NCI-H2227 (cell line): Measurements from ENCODE around the gene ATF7IP2.
A peak's percentile ranks its signal among the peaks of the same experiment; 100 is the strongest.
"Not testable (repeated sequence)": the region's sequence is repeated elsewhere in the genome, so short reads cannot be mapped to it uniquely, and the experiment has no call there.

Source experiments
- DNase-seq: peaks from one replicate; lab custom pipeline; 2025; ENCODE audit not compliant: unreplicated experiment; lab: John Stamatoyannopoulos, UW

The ATF7IP2 gene

DNA sequence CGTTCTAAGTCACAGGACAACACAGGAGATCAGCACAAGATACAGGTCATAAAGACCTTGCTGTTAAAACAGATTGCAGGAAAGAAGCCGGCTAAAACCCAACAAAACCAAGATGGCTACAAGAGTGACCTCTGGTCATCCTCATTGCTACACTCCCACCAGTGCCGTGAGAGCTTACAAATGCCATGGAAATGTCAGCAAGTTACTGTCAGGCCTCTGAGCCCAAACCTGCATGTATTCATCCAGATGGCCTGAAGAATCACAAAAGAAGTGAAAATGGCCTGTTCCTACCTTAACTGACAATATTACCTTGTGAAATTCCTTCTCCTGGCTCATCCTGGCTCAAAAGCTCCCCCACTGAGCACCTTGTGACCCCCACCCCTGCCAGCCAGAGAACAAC lies 119.4 kb downstream of the ATF7IP2 start:
- DNase-seq: not testable (repeated sequence)

GRCh38 chr16:10509534-10510025 lies 123.7 kb downstream of the ATF7IP2 start:
- DNase-seq: peak; percentile 85

DNA sequence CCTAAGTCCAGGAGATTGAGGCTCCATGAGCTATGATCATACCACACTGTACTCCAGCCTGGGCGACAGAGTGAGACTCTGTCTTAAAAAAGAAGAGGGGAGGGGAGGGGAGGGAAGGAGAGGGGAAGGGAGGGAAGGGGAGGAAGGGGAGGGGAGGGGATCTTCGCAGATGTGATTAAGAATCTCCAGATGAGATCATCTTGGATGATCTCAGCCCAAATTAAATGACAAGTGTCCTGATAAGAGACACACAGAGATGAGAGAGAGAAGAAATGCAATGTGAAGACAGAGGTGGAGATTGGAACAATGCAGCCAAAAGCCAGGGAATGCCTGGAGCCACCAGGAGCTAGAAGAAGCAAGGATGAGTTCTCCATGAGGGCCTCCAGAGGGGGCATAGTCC lies 124.4 kb downstream of the ATF7IP2 start:
- DNase-seq: no peak

- no peak for DNase-seq
Measured at GRCh38 chr16:10511829-10512228, 126.0 kb downstream of the ATF7IP2 start.

DNA sequence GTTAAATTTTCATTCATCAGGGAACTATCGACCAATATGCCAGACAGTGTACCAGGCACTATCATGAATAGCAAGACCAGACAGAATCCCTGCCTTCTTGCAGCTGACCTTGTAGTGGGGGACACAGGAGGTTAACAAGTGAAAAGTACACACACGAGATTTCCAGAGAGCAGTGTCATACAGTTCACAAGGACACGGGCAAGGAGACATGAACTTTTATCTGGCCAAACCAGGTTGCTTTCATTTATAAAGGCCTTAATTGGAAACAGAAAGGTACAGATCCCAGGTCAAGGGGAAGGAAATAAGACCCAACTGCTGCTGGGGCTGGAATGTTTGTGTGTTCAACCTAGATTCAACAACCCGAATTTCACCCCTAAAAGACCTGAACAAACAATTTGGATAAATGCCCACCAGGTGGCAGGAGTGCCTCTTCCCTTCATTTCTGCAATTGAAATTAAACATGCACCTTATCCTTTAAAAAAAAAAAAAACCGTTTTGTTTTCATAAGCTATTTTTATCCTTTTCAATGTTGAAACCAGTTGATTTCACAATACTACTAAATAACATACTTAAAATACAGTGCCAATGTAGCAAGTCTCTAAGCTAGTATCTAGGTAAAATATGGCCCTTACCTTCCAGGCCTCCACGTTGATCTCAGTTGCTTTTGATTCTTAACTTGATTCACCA lies 128.7 kb downstream of the ATF7IP2 start:
- DNase-seq: peak; percentile 31

DNA sequence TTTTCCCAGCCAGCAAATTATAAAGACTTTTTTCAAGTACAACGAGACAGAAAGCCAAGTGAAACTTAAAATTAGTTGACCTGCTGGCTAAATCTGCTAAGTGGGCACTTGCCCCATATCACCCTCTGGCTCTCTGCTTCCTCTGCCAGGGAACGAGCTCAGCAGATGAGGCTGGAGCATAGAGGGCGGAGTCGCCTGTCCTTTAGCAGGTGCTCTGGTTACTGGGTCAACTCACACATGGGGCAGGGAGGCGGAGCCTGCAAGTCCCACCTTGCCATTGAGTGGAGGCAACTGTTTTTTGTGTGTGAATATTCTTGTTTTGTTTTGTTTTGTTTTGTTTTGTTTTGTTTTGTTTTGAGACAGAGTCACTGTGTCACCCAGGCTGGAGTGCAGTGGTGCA lies 132.0 kb downstream of the ATF7IP2 start:
- DNase-seq: no peak

- DNase-seq: no peak
Measured at GRCh38 chr16:10518479-10519041, 132.7 kb downstream of the ATF7IP2 start.

GRCh38 chr16:10519297-10519696 lies 133.4 kb downstream of the ATF7IP2 start:
- DNase-seq: no peak

DNA sequence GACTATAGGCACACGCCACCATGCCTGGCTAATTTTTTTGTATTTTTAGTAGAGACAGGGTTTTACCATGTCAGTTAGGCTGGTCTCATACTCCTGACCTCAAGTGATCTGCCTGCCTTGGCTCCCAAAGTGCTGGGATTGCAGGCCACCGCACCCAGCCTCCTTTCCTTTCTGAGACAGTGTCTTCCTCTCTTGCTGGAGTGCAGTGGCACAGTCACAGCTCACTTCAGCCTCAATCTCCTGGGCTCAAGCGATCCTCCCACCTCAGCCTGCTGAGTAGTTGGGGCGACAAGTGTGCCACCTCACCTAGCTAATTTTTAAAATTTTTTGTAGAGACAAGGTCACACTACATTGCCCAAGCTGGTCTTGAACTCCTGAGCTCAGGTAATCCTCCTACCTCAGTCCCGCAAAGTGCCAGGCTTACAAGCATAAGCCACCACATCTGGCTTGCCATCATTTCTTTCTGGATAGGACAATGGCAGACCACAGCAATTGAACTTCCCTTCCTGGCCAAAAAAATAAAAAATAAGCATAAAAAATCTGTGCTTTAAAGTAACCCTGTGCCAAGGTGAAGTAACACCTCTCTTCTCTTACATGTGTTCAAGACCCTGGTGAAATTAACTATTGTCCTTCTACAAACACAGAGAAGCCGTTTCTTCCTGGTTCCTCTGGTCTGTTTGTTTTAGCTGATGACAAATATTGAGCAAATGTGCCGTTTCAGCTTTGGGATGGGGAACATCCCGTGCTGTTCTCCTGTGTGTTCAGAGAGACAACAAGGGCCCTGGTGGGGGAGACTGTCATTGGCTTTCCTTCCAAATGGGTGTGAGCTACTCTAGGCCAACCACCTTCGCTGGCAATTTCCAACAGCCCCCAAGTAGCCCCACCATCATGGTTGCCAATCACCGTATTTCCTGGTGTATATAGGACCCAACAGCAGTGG lies 134.3 kb downstream of the ATF7IP2 start:
- DNase-seq: no peak

DNA sequence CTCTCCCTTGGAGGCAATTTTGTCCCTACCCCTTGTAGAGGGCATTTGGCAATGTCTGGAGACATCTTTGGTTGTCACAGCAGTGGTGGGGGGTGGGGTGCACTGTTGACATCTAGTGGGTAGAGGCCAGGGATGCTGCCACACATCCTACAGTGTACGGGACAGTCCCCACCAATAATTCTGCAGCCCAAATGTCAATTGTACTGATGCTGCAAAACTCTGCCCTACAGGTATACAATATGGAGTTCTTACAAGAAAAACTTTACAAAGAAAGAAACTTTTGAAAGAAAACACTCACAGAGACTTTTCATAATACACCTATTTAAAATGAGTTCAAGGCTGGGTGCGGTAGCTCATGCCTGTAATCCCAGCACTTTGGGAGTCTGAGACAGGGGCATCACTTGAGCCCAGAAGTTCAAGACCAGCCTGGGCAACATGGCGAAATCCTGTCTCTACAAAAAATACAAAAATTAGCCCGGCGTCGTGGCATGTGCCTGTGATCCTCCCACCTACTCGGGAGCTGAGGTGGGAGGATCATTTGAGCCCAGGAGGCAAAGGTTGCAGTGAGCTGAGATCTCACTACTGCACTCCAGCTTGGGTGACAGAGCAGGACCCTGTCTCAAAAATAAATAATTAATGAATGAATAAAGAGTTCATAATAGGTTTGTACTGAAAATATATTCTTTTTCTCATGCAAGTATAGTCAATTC lies 135.2 kb downstream of the ATF7IP2 start:
- no peak for DNase-seq

DNA sequence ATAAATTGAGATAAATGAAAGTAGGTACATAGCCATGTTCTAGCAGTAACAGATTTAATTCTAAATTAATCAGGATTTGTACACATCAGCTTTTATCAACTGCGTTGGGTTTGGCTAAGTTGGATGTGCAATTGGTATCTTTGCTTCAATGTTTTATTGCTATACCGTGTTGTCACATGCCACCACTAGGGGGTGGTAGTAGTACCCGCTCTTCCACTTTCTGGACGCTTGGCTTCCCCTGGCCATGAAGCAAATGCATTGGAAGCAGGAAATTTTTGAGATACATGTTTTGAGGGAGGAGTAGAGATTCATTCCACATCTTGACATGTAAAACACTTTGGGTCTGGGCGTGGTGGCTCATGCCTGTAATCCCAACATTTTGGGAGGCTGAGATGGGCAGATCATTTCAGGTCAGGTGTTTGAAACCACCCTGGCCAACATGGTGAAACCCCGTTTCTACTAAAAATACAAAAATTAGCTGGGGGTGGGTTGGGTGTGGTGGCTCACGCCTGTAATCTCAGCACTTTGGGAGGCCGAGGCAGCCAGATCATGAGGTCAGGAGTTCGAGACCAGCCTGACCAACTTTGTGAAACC lies 135.9 kb downstream of the ATF7IP2 start:
- DNase-seq: peak; percentile 62

- no peak for DNase-seq
Measured at GRCh38 chr16:10522966-10523365, 137.1 kb downstream of the ATF7IP2 start.

DNA sequence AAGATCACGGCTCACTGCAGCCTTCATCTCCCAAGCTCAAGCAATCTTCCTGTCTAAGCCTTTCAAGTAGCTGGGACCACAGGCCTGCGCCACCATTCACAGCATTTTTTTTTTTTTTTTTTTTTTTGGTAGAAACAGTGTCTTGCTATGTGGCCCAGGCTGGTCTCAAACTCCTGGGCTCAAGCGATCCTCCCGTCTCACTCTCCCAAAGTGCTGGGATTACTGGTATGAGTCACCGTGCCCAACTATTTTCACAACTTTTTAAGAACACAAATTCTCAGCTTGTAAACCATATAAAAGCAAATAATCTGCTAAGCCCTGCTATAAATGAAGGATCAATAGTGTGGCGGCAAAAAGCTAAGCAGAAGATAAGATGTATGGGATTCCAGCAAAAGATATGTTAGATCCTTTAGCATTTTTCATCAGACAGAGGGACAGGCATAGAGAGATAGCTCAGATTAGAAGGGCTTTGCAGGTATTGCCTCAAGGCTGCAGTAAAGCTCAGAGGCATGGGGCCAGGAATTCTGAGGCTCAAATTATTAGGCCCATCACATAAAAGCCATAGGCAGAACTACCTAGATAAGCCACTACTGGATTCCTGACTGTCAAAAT lies 139.5 kb downstream of the ATF7IP2 start:
- no peak for DNase-seq

DNA sequence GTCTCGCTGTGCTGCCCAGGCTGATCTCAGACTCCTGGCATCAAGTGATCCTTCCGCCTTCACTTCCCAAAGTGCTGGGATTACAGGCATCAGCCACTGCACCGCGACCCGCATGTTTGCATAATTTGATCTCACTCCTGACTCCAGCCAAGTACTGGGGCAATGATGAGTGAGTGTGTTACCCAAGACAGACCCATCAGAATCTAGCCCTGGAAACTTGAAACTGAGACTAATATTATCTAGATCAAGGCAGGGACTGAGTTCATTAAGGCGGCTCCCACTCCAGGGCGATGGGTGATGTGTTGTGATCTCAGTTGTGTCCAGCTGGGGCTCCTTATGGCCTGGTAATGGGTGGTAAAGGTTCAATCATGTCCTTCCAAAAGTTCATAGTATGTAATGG lies 141.1 kb downstream of the ATF7IP2 start:
- DNase-seq: no peak

DNA sequence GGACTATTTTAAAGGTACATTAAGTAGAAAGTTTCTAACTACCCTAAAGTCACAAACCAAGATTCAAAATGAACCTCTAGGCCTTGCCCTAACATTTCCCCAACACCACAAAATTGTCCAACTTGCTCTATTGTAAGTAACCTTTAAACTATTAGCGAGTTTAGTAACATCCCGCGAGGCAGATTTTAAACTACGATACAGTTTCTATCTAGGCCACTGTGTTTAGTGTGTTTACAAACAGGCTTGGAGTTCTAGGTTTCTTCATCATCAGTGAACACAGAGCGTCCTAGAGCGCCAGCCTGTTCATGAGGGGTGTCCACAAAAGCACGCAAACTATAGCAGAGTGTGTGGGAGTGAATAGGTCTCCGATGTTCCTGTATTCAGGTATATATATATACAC lies 142.8 kb downstream of the ATF7IP2 start:
- DNase-seq: no peak

- DNase-seq: no peak
Measured at GRCh38 chr16:10529895-10530669, 144.2 kb downstream of the ATF7IP2 start.

DNA sequence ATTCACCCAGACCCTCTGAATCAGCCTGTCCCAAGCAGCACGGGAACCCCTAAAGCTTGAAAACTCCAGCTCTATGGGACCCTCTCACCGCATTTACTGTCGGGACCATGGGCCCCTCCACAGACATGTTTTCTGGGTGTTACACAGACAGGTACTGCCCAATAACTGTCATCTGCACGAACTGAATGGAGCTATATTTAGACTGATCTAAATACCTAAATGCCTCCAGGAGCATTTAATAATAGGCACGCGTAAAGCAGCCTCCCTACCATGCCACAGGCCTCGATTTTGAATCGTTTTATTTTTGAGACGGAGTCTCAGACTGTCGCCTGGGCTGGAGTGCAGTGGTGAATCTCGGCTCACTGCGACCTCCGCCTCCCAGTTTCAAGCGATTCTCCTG lies 144.8 kb downstream of the ATF7IP2 start:
- DNase-seq: no peak

- no peak for DNase-seq
Measured at GRCh38 chr16:10531582-10531981, 145.7 kb downstream of the ATF7IP2 start.
